AG08396 (cell line): Measurements from ENCODE around the gene TBC1D16.

Experiments used
- DNase-seq: peaks from one replicate; pipeline ENCODE4 v3.0.0; 2012; ENCODE audit warnings: low spot score, mixed read lengths

Gene TBC1D16, protein sequence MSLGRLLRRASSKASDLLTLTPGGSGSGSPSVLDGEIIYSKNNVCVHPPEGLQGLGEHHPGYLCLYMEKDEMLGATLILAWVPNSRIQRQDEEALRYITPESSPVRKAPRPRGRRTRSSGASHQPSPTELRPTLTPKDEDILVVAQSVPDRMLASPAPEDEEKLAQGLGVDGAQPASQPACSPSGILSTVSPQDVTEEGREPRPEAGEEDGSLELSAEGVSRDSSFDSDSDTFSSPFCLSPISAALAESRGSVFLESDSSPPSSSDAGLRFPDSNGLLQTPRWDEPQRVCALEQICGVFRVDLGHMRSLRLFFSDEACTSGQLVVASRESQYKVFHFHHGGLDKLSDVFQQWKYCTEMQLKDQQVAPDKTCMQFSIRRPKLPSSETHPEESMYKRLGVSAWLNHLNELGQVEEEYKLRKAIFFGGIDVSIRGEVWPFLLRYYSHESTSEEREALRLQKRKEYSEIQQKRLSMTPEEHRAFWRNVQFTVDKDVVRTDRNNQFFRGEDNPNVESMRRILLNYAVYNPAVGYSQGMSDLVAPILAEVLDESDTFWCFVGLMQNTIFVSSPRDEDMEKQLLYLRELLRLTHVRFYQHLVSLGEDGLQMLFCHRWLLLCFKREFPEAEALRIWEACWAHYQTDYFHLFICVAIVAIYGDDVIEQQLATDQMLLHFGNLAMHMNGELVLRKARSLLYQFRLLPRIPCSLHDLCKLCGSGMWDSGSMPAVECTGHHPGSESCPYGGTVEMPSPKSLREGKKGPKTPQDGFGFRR

DNA sequence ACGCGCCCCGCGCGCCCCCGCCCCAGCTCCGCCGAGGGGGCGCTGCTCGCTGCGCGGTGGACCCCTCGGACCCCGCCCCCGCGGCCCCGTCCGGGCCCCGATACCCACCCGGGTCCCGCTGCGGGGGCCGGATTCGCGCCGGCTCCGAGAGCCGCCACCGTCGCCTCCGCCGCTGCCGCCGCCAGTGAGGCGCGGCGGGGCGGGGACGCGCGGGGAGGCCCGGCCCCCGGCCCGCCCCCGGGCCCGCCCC is at the start of gene TBC1D16:
TBC1D16 (minus strand) TSS at position 186 of the 250 bp plus-strand sequence. CDS start 22,325 bp downstream, outside the sequence.
- DNase-seq = no peak

DNA sequence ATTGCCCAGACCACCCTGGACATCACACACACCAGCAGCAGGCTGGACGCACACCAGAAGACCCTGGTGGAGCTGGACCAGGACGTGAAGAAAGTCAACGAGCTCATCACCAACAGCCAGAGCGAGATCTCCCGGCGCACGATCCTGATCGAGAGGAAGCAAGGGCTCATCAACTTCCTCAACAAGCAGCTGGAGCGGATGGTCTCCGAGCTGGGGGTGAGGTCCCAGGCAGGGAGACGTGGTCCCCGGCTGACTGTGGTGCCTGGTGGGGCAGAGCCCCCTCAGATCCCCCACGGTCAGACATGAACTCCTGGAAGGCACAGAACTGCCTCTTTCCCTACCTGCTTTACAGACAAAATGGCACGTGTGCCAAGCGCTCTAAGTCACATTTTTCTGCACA is 49.1 kb upstream of the TBC1D16 start:
- no peak for DNase-seq

DNA sequence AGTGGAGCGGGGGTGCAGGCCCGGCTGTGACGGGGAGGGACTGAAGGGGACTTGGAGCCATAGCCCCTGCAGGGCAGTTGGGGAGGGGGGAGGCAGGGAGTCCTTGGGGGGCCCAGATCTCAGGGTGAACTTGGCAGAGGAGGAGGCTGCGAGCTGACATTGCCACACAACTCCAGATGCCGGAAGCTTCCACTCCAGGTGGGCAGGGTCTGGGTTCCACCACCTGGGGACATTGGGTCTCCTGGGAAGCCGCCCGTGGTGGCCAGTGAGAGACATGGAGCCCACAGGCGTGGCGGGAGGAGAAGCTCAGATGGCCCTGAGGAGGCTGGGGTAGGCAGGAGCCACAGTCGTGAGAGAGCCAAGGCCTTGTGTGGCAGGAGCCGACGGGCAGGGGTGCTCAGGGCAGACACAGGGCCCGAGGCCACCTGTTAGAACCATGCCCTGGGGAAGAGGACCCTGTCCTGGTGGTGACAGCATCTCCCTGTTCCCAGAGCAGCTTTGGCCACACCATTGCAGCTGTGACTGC is 47.5 kb upstream of the TBC1D16 start:
- no peak for DNase-seq

DNA sequence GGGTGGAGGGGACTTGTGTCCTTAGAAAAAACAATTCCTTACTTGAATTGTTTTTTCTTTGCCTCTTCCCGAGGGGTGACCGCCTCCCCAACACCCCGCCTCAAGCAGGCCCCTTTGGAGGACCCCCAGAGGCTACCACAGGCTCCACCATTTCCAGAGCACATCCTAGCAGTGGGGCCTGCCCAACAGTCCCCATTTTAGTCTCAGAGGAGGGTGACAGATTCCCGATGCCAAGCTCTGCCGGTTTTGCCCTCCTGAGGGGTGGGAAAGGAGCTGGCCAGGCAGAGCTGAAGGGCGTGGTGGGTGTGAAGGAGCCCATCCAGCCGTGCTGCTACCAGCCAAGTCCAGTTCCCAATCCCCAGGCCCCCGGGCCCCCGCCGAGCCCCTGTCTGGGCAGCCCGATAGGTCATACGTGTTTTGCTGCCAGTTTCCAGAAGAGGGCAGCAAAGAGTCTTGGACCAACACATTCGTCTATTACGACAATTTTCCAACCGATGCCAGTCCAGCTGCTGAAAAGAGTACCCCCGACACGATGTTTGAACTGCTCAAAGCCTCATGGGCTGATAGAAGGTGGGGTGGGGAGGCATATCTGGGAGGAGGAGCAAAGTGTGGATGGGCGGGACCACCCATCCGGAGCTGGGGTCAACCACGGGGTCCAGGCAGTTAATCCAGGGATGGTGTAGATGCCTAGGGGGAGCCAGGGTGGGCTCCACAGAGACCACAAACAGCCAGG is 46.9 kb upstream of the TBC1D16 start:
- DNase-seq = peak; percentile 84

DNA sequence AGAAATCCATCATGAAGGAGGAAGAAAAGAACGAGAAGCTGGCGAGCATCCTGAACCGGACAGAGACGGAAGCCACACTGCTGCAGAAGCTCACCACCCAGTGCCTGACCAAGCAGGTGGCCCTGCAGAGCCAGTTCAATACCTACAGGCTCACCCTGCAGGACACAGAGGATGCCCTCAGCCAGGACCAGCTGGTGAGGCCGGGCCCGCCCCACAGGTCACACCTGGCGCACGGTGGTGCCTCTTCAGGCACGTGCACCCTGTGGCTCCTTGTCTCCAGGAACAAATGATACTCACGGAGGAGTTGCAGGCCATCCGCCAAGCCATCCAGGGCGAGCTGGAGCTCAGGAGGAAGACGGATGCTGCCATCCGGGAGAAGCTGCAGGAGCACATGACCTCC is 45.9 kb upstream of the TBC1D16 start:
- DNase-seq = no peak

DNA sequence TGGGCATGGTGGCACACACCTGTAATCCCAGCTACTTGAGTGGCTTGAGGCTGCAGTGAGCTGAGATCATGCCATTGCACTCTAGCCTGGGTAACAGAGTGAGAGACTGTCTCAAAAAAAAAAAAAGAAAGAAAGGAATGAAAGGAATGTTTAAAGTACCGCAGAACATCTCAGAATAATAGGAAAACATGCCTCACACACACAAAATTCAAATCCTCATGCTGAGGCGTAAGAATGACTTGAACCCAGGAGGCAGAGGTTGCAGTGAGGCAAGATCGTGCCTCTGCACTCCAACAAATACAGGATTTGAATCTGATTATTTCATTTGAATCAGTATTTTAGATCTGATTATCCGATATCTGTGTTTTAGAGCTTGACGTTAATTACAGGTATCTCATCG is 44.4 kb upstream of the TBC1D16 start:
- no peak for DNase-seq

DNA sequence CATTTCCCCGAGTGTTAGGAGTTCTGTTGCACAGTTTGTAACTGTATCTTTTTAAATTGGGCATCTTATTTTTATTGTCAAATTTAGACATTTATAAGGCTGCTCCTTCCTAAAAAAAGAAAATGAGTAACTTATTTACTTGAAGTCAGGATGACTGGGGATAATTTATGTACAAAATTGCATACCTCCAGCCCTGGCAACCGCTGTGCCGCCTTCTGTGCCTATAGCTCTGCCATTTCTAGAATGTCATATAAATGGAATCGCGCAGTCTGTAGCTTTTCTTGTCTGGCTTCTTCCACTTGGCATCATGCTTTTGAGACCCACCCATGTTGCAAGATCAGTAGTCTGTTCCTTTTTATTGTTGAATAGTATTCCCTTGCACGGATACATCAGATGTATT is 36.7 kb upstream of the TBC1D16 start:
- no peak for DNase-seq

DNA sequence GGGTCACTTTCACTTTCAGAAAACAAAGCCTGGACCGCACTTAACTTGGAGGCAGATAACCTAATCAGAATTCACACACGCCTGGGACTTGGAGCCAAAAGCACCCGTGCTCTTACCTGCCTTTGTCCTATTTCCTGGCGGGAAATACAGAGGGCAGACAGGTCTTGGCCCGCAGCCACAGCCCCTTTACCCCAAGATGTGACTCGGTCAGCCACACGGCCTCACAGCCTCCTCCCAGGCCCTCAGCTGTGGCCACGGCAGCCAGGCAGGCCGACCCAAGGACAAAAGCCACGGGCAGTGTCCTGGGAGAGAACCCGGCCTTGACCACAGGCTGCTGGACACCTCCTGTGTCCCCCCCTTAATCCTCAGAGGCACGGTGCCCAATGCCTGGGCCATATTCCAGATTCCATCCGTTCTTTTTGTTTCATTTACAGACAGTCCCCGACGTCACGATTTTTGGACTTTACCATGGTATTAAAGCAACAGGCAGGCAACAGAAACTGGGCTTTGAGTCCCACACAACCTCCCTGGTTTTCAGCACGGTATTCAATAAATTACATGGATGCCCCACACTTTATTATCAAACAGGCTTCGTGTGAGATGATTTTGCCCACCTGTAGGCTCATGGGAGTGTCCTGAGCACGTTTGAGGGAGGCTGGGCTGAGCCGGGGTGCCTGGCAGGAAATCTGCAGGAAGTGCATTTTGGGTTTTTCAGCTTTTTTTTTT is 35.6 kb upstream of the TBC1D16 start:
- DNase-seq = peak; percentile 67

DNA sequence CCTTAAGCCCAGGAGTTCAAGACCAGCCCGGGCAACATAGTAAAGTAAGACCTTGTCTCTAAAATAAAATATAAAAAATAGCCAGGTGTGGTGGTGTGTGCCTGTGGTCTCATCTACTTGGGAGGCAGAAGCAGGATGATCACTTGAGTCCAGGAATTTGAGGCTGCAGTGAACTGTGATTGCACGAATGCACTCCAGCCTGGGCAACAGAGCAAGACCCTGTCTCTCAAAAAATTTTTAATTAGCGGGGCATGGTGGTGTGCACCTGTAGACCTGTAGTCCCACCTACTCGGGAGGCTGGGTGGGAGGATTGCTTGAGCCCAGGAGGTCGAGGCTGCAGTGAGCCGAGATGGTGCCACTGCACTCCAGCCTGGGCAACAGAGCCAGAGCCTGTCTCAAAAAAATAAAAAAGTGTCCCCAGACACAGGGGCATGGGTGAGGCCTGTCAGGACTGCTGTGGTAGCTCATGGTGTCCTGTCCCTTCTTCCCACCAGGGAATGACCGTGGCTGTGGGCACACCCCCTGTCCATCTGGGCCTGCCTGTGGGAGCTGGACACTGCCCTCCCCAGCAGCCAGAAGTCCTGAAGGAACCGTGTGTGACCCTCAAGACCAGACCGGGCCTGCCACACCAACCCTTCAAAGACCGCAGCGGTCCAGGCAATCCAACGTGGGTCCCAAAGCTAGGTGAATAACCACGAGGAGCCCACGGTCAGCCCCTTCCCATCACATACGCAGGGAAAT is 34.9 kb upstream of the TBC1D16 start:
- peak; percentile 42 for DNase-seq

DNA sequence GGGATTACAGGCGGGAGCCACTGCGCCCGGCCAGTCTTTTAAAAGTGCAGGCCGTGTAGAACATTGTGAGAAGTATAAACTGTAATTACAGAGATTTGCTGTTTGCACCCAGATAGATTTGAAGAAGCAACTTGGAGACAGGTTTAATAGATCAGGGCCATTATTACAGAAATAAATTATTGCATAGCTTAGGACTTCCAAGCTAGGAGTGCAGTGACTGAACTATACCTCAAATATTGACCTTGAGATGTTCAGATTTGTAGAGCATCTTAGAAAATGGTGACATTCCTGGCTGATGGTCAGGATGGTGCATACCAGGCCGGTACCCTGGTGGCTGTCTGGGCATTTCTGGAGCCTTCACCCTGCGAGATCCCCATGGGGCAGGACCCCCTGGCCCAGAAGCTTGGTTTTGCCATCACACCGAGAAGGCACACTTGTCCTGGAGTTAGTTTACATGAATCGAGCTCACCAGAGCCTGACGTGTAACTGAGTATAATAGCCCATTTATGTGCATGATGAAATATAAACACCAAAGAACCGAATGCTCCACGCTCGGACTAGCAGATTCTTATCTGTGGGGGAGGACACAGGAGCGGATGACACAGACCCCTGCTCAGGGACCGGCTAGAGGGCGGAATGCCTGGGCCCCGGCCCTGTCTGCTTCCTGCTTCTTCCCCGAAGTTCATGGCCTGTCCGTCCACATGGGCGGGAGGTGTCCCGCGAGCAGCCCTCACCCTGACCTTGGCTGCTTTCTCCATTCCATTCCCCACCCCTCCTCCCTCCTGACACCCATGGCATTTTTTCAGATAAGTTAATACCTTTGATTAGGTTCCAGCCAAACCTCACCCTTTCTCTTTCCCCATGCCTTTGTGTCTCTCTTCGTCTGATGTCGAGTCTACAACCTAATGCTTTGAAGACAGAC is 32.9 kb upstream of the TBC1D16 start:
- peak; percentile 79 for DNase-seq

DNA sequence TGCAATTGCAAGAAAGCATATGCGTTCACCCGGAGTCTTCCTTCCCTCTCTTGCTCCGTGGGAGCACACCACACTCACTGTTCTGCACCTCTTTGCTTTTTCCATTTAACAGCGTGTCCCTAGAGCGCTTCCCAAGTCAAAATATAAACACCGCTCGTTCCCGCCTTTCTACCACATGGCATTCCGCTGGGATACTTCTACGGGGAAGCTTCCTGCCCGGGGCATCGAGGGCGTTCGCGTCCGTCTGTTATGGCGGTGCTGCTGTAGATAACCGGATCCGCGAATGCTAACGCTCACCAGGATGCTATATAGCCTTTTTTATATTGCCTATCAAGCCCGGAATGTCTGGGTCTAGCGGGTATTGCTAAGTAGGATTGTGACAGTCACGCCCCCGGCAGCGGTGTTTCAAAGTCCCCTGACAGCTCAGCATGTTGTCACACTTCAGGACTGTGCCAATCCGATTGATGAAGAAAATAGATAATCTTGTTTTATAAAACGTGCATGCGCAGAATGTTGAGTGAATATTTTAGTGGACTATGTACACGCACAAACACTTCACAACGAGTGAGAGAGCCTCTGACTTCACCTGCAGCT is 31.8 kb upstream of the TBC1D16 start:
- no peak for DNase-seq

DNA sequence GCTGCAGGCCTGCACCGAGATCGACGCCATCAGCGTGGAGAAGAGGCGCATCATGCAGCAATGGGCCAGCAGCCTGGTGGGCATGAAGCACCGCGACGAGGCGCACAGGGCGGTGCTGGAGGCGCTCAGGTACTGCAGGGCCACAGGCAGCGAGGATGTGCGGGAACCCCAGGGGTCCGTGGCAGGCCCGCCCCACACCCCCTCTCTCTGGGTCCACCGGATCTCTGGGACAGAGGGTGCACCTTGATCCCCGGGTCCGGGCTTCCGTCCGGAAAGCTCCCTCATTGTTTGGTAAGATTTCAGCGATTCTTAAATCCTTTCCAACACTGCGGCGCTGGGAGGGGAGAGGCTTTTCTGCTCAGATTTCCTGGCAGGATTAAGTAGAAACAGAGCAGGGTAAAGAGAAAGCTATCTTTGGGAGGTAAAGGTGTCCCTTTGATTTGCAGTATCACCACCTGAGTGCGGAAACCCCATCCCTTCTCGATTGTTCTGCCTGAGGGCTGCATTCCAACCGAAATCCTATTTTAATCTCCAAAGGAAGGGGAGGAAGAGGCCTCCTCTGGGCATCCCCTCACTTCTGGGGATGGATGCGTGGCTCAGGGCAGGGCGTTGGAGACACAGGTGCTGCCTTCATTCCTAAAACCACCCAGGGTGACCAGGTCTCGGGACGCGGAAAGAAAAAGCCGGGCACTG is 30.0 kb upstream of the TBC1D16 start:
- no peak for DNase-seq

DNA sequence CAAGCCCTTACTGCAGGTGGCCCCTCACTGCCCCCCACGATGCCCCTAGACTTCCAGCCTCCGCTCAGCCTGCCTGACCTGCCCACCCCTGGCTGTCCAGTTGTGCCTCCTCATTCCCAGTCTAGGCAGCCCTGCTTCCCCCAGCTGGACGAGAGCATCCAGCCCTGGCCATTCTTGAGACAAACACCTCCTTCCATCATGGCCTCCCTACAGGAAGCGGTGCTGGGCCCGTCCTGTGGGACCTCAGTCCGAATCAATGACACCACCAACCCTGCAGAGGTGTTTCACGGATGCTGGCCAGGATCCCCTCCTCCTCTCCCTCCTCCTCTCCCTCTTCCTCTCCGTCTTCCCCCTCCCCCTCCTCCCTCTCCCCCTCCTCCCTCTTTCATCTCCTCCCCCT is 29.0 kb upstream of the TBC1D16 start:
- DNase-seq = no peak

DNA sequence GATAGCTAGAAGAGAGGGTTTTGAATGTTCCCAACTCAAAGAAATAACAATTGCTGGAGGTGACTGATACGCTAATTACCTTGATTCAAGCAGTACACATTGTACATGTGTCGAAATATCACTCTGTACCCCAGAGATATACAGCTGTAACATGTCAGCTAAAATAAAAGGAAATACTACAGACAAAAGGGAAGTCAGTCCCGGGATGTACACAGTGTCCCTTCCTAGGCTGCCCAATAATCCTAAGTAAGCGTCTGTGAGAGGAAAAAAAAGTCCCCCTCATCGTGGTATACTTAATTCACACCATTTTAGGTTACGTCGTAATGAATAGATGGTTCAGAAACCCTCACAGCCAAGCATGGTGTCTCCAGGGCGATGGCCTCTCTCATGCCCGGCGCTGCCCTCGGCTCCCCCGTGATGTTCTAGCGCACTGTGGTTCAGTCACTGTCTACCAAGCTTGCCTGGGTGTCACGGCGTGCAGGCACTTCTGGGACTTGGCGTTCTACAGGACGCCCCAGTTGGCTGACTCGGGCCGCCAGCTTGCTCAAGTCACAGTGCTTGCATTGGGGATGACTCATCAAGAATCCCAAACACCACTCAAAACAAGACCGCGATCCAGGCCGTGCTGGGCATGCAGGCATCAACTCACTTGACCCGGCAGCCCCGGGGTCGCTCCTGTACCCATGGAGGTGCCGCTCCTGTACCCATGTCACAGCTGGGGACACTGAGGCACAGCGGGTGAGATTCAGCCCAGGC is 28.3 kb upstream of the TBC1D16 start:
- DNase-seq = peak; percentile 90

DNA sequence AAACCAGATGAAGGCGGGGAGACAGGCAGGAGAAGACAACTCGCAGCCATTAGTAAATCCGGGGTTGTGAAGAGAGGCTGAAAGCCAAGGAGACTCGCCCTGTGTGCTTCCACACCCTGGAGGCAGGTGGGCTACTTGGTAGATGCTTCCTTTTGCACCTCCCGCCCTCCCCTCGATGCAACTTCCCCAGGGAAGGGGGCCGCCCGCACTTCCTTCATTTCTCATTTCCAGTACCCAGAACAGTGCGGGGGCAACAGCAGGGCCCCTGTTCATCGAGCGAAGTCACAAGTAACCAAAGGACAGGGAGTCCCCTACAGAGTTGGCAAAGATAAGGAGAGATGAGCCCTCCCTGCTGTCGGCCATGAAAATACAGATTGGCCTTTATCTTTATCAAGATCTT is 25.7 kb upstream of the TBC1D16 start:
- no peak for DNase-seq

DNA sequence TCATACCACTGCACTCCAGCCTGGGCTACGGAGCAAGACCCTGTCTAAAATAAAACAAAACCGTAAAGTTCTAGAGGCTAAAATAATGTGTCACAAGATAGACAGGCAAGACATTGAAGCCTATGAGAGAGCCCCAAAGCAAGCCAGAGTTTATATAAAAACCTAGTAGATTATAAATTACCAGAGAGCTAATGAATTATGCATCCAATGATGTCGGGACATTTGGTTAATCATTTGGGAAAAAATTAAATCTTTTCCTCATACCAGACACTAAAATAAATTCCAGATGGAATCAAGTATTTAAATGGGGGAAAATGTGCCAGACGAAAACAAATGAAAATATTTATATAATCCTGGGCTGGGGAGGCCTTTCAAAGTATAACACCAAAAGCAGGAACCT is 25.0 kb upstream of the TBC1D16 start:
- no peak for DNase-seq

DNA sequence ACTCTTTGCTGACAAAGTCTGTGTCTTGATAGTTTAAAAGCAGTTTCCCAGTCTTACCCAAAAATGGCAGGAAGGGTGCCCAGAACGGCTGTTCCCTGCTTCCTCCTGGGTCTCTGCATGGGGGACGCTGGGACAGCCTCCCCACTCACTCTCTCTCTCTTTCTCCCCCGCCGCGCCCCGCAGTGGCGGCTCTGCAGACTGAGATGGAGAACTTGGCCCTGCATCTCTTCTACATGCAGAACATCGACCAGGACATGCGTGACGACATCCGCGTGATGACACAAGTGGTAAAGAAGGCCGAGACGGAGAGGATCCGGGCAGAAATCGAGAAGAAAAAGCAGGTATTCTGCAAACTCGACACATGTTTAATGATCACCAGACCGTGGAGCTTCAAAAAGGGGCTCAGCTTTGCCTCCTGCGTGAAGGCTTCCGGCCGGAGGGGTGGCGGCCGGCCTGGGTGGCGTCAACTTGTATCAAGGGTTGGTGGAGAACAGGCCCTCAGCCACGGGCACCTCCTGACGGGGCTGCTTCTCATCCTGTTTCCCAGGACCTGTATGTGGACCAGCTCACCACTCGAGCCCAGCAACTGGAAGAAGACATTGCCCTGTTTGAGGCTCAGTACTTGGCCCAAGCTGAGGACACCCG is 22.8 kb upstream of the TBC1D16 start:
- DNase-seq = no peak

DNA sequence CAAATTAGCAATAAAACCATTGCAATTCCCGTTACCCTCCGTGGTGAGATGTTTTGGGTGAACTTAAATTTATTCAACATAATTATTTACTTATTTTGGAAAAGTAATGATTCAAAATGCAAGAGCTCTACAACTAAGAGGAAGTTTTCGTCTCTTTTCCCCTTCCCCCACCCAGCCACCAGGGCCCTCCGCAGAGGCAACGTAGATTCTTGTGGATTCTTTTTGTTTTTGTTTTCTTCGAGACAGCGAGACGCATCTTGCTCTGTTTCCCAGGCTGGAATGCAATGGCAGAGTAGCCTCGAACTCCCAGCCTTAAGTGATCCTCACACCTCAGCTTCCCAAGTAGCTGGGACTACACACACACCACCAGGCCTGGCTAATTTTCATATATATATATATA is 19.9 kb upstream of the TBC1D16 start:
- no peak for DNase-seq
